HUDEP-2 (cell line): ENCODE data around the gene ANKRD65.

Source experiments
- DNase-seq, 76 experiments: peaks; one replicate each; lab custom pipeline; 2025; ENCODE audit not compliant: unreplicated experiment in 76 of 76; lab: John Stamatoyannopoulos, UW

Gene ANKRD65

DNA sequence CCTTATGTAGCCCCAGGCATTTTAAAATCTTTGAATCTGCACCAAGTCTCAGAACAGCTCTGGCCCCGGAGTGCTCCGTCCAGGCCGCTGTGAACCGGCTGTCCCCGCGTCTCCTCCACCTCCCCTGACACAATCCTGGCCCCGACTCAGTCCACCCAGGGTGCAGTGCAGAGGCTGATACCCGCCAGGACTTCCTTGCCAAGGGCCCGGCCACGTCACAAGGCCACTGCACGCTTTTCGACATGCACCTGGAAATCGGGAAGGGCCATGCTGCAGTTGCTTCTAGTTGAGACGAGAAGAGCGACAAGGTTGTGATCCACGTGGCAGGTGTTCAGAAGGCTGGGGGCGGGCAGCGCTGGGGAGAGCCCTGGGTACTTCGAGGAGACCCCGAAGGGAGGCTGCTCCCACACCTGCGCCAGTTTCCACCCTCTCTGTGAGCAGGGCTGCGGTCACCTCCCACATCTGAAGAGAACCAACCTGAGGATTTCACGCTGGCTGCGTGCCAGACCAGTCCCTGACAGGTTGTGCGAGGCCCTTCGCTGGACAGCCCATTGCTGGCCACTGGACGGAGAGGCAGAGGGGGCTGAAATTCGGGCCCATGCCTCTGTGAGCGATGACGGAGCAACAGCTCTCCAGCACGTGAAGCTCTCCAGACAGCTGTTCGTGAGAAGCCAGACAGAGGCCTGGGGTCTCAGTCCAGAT is 21.1 kb upstream of the ANKRD65 start:
- DNase-seq = no peak

DNA sequence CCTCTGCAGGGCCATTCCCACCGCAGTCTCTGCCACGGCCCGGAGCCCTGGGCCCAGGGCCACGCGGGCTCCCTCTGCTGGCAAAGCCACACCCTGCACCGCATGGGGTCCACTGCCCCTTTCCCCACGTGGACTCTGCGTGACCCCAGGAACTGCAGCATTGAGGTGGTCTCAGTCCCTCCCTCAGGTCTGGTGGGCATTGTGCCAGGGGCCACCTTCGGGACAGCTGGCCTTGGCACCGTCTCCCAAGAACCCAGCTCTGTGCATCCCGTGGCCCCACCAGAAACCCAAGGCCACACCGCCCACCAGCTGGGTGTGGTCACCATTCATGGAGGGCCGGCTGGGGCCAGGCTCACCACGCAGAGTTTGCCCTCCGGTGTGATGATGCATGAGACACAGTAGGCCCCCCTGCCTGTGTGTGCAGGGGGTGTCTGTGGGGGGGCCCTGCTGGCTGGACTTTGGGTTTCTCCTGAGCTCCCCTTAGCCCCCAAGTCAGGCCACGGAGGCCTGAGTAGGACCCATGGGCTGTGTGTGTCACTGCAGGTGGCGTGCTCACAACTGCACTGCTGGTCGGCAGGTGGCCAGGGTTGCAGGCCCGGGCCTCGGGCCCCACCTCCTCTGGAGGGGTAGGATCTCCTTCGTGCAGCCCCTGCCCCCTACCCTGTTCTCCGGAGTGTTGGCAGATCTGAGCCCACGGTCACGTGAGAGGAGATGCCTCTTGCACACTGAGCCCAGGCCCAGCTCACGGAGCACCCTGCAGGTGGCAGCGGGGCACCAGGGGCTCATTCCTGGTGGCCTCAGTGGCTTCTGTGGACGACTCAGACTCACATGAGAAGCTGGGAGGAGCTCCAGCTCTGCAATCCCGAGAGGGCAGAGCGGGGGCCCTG is 20.2 kb upstream of the ANKRD65 start:
- DNase-seq = peak in 50 of 76 experiments; percentile 6 to 66 (median 25)

DNA sequence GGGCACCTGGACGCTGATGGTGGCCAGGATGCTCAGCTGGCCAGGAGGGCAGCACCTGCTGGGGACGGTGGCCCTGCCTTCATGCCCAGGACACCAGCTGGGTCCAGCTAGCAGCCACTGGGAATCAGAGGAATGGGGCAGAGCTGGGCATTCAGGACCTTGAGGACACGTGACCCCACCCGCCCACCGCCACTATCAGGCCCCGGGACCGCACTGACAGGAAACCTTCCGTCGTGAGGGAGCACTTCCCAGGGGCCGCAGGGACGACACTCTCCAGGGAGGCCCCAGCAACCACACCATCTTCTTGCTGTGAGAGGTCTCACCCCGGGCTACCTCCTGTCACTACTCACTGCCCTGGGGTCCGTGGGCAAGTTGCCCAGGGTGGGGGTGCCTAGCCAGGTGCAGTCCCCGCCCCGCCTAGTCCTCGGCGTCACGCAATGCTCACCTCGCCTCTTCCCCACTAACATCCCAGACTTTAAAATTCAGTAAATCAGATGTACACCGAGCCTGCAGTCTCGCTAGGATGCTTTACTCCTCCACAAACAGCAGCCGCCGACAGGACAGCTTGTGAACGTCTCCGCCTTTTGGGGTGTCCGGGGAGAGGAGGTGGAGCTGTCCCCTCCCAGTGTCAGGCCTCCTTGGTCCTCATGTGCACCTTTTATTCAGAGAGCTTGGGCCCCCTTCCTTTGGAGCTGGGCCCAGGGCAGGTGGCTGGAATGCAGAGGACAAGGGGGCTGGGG is 19.4 kb upstream of the ANKRD65 start:
- DNase-seq = no peak

- no peak for DNase-seq
Observed at GRCh38 chr1:1439546-1440261, 18.6 kb upstream of the ANKRD65 start.

DNA sequence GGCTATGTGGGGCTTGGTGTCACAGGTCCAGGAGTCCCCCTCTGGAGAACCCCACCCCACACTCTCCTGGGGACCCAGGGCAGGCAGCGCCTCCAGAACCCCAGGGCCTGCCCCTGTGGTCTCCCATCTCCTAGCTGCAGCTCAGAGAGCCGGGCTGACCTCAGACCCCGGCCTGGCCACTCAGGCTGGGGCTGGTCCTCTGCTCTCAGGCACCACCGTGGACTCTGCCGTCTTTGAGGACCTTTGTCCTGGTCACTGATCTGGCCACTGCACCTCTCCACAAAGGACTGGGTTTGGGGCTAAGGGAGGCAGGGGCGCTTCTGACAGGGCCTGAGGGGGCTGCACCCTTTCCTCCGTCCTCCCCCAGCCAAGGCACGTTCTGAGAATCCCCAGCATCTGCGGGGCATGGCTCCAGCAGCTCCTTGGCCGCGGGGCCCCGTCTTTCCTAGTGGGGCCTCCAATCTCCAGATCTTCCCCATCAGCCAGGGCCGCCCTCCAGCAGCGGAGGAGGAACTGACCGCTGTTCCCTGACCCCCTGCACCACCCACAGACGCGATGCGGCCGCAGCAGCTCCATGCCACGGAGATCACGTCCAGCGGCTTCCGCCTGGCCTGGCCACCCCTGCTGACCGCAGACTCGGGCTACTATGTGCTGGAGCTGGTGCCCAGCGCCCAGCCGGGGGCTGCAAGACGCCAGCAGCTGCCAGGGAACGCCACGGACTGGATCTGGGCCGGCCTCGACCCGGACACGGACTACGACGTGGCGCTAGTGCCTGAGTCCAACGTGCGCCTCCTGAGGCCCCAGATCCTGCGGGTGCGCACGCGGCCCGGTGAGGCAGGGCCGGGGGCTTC is 17.7 kb upstream of the ANKRD65 start:
- no peak for DNase-seq

- DNase-seq = no peak
Observed at GRCh38 chr1:1437904-1438376, 16.9 kb upstream of the ANKRD65 start.

DNA sequence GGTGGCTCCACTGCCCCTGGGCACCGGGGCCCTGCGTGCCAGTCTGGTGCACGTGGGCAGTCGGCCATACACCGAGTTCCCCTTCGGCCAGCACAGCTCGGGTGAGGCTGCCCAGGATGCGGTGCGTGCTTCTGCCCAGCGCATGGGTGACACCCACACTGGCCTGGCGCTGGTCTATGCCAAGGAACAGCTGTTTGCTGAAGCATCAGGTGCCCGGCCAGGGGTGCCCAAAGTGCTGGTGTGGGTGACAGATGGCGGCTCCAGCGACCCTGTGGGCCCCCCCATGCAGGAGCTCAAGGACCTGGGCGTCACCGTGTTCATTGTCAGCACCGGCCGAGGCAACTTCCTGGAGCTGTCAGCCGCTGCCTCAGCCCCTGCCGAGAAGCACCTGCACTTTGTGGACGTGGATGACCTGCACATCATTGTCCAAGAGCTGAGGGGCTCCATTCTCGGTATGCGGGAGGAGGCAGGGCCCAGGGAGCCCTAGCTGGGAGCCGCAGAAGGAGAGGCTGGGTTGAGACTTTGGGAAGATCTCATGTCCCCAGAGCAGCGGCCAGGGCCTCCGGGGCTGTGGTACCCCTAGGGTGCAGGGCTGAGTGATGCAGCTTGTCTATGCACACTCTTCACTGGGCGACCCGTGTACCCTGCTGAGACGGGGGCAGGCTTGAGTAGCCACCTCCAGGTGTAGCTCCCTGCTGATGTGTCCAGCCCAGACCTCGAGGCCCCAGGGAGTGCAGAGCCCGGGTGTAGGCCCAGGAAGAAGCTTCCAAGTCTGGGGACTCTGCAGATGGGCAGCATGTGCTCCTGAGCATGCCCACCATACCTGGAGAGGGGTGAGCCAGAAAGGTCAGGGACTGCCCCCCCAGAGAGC is 16.2 kb upstream of the ANKRD65 start:
- DNase-seq = no peak

GRCh38 chr1:1436630-1437032 is 15.6 kb upstream of the ANKRD65 start:
- DNase-seq = no peak

DNA sequence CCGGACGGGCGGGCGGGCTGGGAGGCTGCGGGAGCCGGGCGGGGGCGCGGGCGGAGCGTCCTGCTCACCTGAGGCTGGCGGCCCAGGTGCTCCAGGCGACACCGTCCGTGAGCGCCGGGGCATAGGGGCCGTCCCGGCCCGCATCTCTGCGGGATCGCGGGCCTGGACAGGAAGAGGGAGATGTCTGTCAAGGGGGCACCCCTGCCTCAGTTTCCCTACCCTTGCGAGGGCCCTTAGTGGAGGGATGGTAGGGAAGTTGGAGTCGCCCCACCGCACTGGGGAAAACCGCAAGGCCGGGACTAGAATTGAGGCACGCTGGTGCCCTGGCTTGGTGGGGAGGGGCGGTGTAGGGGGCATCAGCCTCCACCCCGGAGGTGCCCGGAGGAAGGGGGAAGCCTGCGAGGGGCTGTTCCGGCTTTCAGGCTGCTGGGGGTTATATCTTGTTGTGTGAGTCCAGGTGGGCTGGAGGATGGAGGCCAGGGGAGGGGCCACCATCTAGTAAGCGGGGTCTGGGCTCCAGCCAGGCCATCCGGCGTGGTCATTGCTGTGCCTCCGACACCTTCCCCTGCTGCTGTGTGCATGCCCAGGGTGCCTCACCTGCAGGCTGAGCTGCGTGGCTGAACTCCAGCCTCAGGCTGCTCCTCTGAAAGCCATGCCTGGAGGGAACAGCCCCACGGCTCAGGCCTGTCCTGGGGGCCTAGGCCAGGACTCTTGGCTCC is 15.0 kb upstream of the ANKRD65 start:
- DNase-seq = no peak

GRCh38 chr1:1435106-1435903 is 14.2 kb upstream of the ANKRD65 start, which contains the start of gene VWA1:
Gene VWA1, plus strand, starts transcription at chr1:1435690. Its CDS starts 59 bp downstream, at chr1:1435749.
- DNase-seq = peak in 47 of 76 experiments; percentile 8 to 61 (median 37)

DNA sequence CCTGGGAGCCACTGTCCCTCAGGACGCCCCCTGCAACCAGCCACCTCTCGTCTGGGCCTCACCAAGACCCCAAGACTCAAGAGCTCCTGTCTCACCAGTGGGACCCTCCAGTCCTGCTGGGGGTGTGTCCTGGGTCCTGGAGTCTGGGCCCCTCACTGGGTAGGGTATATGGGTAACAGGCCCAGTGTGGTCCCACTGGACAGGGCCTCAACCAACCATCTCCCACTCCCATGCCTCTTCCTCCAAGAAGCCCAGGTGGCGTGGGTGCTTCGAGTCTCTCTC is 13.7 kb upstream of the ANKRD65 start:
- DNase-seq = no peak

DNA sequence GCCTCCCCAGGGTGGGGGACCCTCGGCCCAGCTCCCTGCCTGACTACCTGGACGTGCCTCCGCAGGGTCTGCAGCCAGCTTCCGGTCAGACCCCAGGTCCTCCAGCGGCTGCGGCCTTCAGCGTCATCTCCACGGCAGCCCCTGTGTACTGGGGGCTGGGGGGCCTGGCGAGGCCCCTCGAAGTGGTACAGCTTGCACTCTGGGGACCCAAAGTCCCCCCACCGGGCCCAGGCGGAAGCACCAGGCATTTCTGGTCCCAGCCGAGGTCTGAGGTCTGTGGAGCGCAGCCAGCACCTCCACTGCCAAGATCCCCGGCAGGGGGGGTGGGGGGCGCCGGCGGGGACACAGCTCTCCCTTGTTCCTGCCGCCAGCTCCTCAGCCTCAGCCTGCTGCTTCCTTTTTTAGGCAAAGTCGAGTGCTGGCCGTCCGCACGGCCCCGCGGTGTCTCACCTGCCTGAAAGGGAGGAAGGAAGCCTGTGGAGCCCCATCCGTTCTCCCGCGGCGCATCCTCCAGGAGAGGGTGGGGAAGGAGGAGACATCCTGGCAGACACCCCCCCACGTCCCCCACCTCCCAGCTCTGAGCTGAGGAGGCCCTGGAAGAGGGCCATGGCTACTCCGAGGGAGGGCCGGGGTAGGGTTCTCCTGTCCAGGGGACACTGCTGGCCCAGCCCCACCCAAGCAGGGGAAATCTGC is 13.2 kb upstream of the ANKRD65 start:
- peak in 1 of 76 experiments; percentile 4 for DNase-seq

GRCh38 chr1:1433804-1434130 is 12.7 kb upstream of the ANKRD65 start:
- DNase-seq = peak in 13 of 76 experiments; percentile 3 to 44 (median 12)

GRCh38 chr1:1432951-1433803 is 12.1 kb upstream of the ANKRD65 start:
- peak in 9 of 76 experiments; percentile 8 to 41 (median 23) for DNase-seq

DNA sequence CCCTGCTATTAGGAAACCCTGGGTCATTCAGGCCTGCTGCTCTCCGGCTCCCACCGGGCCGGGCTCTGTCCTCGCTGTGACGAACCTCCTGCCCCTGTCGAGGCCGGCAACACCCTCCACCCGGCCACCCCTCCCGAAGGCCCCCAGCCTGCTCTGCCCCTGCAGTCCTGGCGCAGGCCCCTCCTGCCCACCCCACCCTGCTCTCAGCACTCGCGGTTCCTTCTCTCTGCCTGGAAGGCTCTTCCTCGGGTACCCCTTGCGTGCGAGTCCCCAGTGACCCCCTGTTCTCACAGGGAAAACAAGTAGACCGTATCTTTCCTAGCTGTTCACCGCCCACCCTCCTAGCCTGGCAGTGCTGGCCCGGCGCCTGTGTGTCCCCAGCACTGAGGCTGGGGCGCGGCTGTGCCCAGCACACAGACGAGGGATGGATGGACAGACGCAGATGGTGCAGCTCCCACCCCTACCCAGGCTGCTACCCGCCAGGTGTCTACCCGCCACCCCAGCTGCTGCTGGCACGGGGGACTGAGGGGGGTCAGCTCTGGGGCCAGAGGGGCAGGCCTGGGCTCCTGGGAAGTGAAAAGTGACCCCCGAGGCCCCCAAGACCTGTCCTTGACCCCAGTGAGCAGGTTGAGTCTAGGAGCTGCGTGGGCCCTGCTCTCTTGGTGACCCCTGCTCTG is 11.3 kb upstream of the ANKRD65 start:
- no peak for DNase-seq
